Endothelial cell of umbilical vein (primary cell): ENCODE measurements around the gene TENT4A. TPM values are rescaled to one million over a fixed set of nuclear protein-coding genes. Genes with fewer than 3 reads are reported as not detected.

ENCODE experiments used
- BruUV-seq: library from RNA; stranded (reverse); fragments of 400-500 nt; replicated peaks from 2 replicates; lab custom pipeline; 2021; lab: Mats Ljungman, UMichigan
- CTCF ChIA-PET: fragments of 300-600, 350-600 bp; sonication (Branson Sonifier 250); formaldehyde crosslinking; loops from one replicate; lab custom pipeline; 2021; ENCODE audit warnings: antibody characterized with exemption, inconsistent platforms; lab: Charles Lee
- POLR2A ChIA-PET: fragments of 300-600, 350-600 bp; sonication (Branson Sonifier 250); formaldehyde crosslinking; loops from one replicate; lab custom pipeline; 2021; ENCODE audit warnings: antibody characterized with exemption, inconsistent platforms; lab: Charles Lee
- DNase-seq: peaks from one replicate; pipeline ENCODE4 v3.0.0-alpha.2; 2011; ENCODE audit warnings: low read depth, low spot score
- FAIRE-seq: peaks from 2 replicates; lab custom pipeline; 2011; peaks lifted over from hg19 to GRCh38; lab: Jason Lieb, UNC
- H2AFZ ChIP-seq: 2 replicates; pipeline ENCODE4 v1.6.0; 2012; ENCODE audit warnings: low read depth, low read length, control low read depth, inconsistent platforms
- H3K27ac ChIP-seq: 2 replicates; pipeline ENCODE4 v1.5.1; 2011; ENCODE audit warnings: low read depth, mild to moderate bottlenecking, control low read depth, low read length, moderate library complexity; ENCODE audit not compliant: insufficient read depth
- H3K27me3 ChIP-seq, 2 experiments: 2 replicates each; pipeline versions ENCODE4 v1.6.0 to v1.6.1; 2011; ENCODE audit warnings: low read length in 2 of 2, mixed read lengths in 1 of 2; ENCODE audit not compliant: control insufficient read depth in 2 of 2, insufficient read depth in 2 of 2
- H3K36me3 ChIP-seq, 2 experiments: 2 replicates in 1 of 2; 3 replicates in 1 of 2; pipeline ENCODE4 v1.5.1; 2011; ENCODE audit warnings: low read length in 2 of 2, mild to moderate bottlenecking in 1 of 2, moderate library complexity in 1 of 2; ENCODE audit not compliant: control insufficient read depth in 2 of 2, insufficient read depth in 2 of 2; ENCODE audit errors: extremely low read depth in 1 of 2
- H3K4me1 ChIP-seq: 3 replicates; pipeline ENCODE4 v1.5.1; 2011; ENCODE audit warnings: mild to moderate bottlenecking, low read length; ENCODE audit not compliant: control insufficient read depth, insufficient read depth; ENCODE audit errors: extremely low read depth
- H3K4me2 ChIP-seq: 2 replicates; pipeline ENCODE4 v1.6.1; 2011; ENCODE audit warnings: low read length, control low read depth, mixed read lengths; ENCODE audit not compliant: insufficient read depth
- H3K4me3 ChIP-seq, 3 experiments: fragments of 200-600 bp in 1 of 3; sonication (generic), shearing (Covaris generic) in 1 of 3; replicated peaks in 1 of 3; 2 replicates each; pipeline ENCODE4 v1.5.1; 2011 to 2016; ENCODE audit warnings: control low read depth in 3 of 3, low read length in 3 of 3, mild to moderate bottlenecking in 2 of 3, inconsistent platforms in 1 of 3, low read depth in 1 of 3, moderate library complexity in 1 of 3; ENCODE audit not compliant: insufficient read depth in 1 of 3
- H3K79me2 ChIP-seq: 2 replicates; pipeline ENCODE4 v1.6.0; 2012; ENCODE audit warnings: low read length, inconsistent platforms; ENCODE audit not compliant: control insufficient read depth, insufficient read depth
- H3K9ac ChIP-seq: replicated peaks from 2 replicates; pipeline ENCODE3; 2011; ENCODE audit warnings: low read length, control low read depth; ENCODE audit not compliant: insufficient read depth; ENCODE audit errors: extremely low read depth
- H3K9me1 ChIP-seq: replicated peaks from 3 replicates; pipeline ENCODE4 v1.6.0; 2011; ENCODE audit warnings: mild to moderate bottlenecking, low read length; ENCODE audit not compliant: control insufficient read depth, insufficient read depth; ENCODE audit errors: extremely low read depth
- H3K9me3 ChIP-seq: replicated peaks from 2 replicates; pipeline ENCODE4 v1.5.1; 2012; ENCODE audit warnings: low read length, inconsistent platforms; ENCODE audit not compliant: control insufficient read depth, insufficient read depth
- H4K20me1 ChIP-seq: replicated peaks from 2 replicates; pipeline ENCODE3; 2011; ENCODE audit warnings: mild to moderate bottlenecking, low read length; ENCODE audit not compliant: control insufficient read depth, insufficient read depth; ENCODE audit errors: extremely low read depth
- EZH2 ChIP-seq: IDR thresholded peaks from 2 replicates; pipeline ENCODE4 v1.6.1; 2012; ENCODE audit warnings: borderline replicate concordance, low read depth, mild to moderate bottlenecking, moderate library complexity, low read length, inconsistent platforms; ENCODE audit not compliant: severe bottlenecking
- FOS ChIP-seq: IDR thresholded peaks from 2 replicates; pipeline ENCODE4 v1.6.1; 2011; ENCODE audit warnings: mild to moderate bottlenecking, low read length, moderate library complexity, borderline replicate concordance; ENCODE audit not compliant: insufficient read depth
- GATA2 ChIP-seq: IDR thresholded peaks from 2 replicates; pipeline ENCODE4 v1.7.0; 2011; ENCODE audit warnings: low read depth, mild to moderate bottlenecking, moderate library complexity, mixed read lengths, low read length; ENCODE audit not compliant: insufficient read length, insufficient read depth
- JUN ChIP-seq: IDR thresholded peaks from 2 replicates; pipeline ENCODE4 v1.6.1; 2011; ENCODE audit warnings: borderline replicate concordance, low read depth; ENCODE audit not compliant: insufficient read length, insufficient read depth
- MYC ChIP-seq: IDR thresholded peaks from one replicate; pipeline ENCODE4 v1.6.1; 2011; ENCODE audit warnings: mild to moderate bottlenecking, low read depth, low read length
- POLR2A ChIP-seq: IDR thresholded peaks from 2 replicates; pipeline ENCODE4 v1.6.1; 2012; ENCODE audit warnings: low read depth, mild to moderate bottlenecking, control low read depth, low read length
- POLR2AphosphoS5 ChIP-seq: IDR thresholded peaks from 2 replicates; pipeline ENCODE4 v1.6.1; 2012; ENCODE audit warnings: low read depth, mild to moderate bottlenecking, control low read depth, low read length, moderate library complexity; ENCODE audit not compliant: insufficient read depth
- dilution Hi-C: fragments of 300-500 bp; cut with MboI; formaldehyde crosslinking; loops from one replicate; pipeline ENCODE4 v1.15.0; 2019; ENCODE audit warnings: low sequenced_read_pairs; ENCODE audit not compliant: extremely low pct_ligation_motif_present
- intact Hi-C: fragments of 100-400 bp; cut with micrococcal nuclease; formaldehyde crosslinking; loops from one replicate; pipeline ENCODE4 v1.10.0; 2022
- polyA plus RNA-seq, 4 experiments: library from polyadenylated mRNA; depleted of rRNA in 3 of 4; stranded (reverse) in 3 of 4; unstranded in 1 of 4; fragments of >200 nt; gene quantifications; 2 replicates each; pipeline versions ENCODE4 v1.2.1 to v1.2.3, GENCODE V29; 2011 to 2012; ENCODE audit warnings: missing spikeins in 1 of 4
- total RNA-seq: library from RNA; stranded (reverse); gene quantifications from 2 replicates; pipeline ENCODE4 v1.2.3, GENCODE V29; 2021
- TF ChIP-seq, protein P1 (sequence below): IDR thresholded peaks from 2 replicates; pipeline ENCODE4 v1.6.1; 2011; ENCODE audit not compliant: insufficient read depth, insufficient read length
- TF ChIP-seq, protein P2 (sequence below), 2 donors: IDR thresholded peaks; 1 replicate in 1 of 2; 2 replicates in 1 of 2; pipeline ENCODE4 v1.5.1; 2011; ENCODE audit warnings: low read length in 2 of 2, mild to moderate bottlenecking in 2 of 2, moderate library complexity in 2 of 2, control low read depth in 1 of 2, inconsistent platforms in 1 of 2, low read depth in 1 of 2; ENCODE audit not compliant: insufficient read depth in 1 of 2; ENCODE audit errors: extremely low read depth in 1 of 2

TENT4A gene
- total and polyA plus RNA-seq, 2 donors (not counting 3 experiments of a cell fraction or from before 2014, with no cell fraction given) = 10.2 to 35.4 TPM

DNA sequence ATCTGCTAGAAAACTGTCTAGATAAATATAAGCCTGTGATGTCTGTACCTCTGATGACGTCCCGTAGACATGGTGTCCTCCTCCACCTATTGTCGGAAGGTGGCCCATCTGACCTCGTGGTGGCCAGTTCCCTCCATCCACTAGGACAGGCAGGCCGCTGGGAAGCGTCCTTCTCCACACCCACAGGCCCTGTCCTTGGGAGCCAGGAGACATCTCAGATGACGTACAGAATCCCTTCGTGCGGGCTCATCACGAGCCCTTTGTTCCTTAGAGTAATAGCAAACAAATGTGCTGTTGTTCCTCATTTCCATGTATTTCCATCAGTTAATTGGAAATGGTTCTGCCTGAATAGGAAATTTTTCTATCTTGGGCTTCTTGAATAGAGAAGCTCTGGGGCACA is 38.3 kb upstream of the TENT4A start:
- Histone ChIP-seq H3K9ac (no peak overlapping the region), H3K4me1 (no peaks in the 10 kb centered on the region), H4K20me1 (no peaks in the 10 kb centered on the region), H2AFZ (no peak overlapping the region), H3K4me2 (no peak overlapping the region), H3K4me3 (no peak overlapping the region), H3K9me1 (no peaks in the 10 kb centered on the region), H3K27ac (no peak overlapping the region), H3K79me2 (no peaks in the 10 kb centered on the region), H3K27me3 (no peaks in the 10 kb centered on the region), H3K9me3 (no peaks in the 10 kb centered on the region), H3K36me3 (no peaks in the 10 kb centered on the region)
- TF ChIP-seq, protein P1, sequence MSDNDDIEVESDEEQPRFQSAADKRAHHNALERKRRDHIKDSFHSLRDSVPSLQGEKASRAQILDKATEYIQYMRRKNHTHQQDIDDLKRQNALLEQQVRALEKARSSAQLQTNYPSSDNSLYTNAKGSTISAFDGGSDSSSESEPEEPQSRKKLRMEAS = no peak
- TF ChIP-seq FOS = no peak
- TF ChIP-seq EZH2 = no peak
- TF ChIP-seq GATA2 = no peak
- no peak for TF ChIP-seq POLR2A
- no peak for TF ChIP-seq POLR2AphosphoS5
- TF ChIP-seq, protein P2, sequence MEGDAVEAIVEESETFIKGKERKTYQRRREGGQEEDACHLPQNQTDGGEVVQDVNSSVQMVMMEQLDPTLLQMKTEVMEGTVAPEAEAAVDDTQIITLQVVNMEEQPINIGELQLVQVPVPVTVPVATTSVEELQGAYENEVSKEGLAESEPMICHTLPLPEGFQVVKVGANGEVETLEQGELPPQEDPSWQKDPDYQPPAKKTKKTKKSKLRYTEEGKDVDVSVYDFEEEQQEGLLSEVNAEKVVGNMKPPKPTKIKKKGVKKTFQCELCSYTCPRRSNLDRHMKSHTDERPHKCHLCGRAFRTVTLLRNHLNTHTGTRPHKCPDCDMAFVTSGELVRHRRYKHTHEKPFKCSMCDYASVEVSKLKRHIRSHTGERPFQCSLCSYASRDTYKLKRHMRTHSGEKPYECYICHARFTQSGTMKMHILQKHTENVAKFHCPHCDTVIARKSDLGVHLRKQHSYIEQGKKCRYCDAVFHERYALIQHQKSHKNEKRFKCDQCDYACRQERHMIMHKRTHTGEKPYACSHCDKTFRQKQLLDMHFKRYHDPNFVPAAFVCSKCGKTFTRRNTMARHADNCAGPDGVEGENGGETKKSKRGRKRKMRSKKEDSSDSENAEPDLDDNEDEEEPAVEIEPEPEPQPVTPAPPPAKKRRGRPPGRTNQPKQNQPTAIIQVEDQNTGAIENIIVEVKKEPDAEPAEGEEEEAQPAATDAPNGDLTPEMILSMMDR (IDR thresholded peaks at IDR 0.05; ENCODE audit: extremely low read depth in 1 of 2, insufficient read depth in 1 of 2, low read depth in 1 of 2, low read length in 2 of 2) = no peak
- no peak for TF ChIP-seq JUN
- no peak for TF ChIP-seq MYC
- DNase-seq = no peak
- BruUV-seq = no TSS peak
- no peak for FAIRE-seq
- dilution Hi-C loops = no loop called here
- intact Hi-C loops = no loop called here
- ChIA-PET CTCF (interaction anchor here (1.0 kb wide), 1 partner anchor 19 kb away, joined by 3 read pairs; no protein-coding TSS in a partner anchor), POLR2A (no interaction called here)
